Glutamatergic neuron (in vitro differentiated cells): Measurements from ENCODE around the gene PSMG1. TPM values are rescaled to one million over a fixed set of nuclear protein-coding genes. Genes with fewer than 3 reads are reported as not detected.
A peak's percentile ranks its signal among the peaks of the same experiment; 100 is the strongest.

Experiments
- DNase-seq: peaks from one replicate; pipeline ENCODE4 v3.0.0; 2022
- H3K27ac Mint-ChIP-seq: one replicate; pipeline ENCODE4 v1.8.0; 2020; ENCODE audit warnings: mild to moderate bottlenecking, mixed read lengths, inconsistent platforms; ENCODE audit not compliant: unreplicated experiment
- H3K27me3 Mint-ChIP-seq: one replicate; pipeline ENCODE4 v1.8.0; 2020; ENCODE audit warnings: mild to moderate bottlenecking, moderate library complexity, mixed read lengths, inconsistent platforms; ENCODE audit not compliant: unreplicated experiment
- H3K36me3 Mint-ChIP-seq: one replicate; pipeline ENCODE4 v1.8.0; 2020; ENCODE audit warnings: mild to moderate bottlenecking, mixed read lengths, inconsistent platforms; ENCODE audit not compliant: unreplicated experiment
- H3K4me1 Mint-ChIP-seq: one replicate; pipeline ENCODE4 v1.8.0; 2020; ENCODE audit warnings: mild to moderate bottlenecking, low read depth, mixed read lengths, inconsistent platforms; ENCODE audit not compliant: unreplicated experiment
- H3K4me3 Mint-ChIP-seq: one replicate; pipeline ENCODE4 v1.8.0; 2020; ENCODE audit warnings: mild to moderate bottlenecking, mixed read lengths, inconsistent platforms; ENCODE audit not compliant: unreplicated experiment
- H3K9me3 Mint-ChIP-seq: one replicate; pipeline ENCODE4 v1.8.0; 2020; ENCODE audit warnings: mild to moderate bottlenecking, moderate library complexity, mixed read lengths, inconsistent platforms; ENCODE audit not compliant: unreplicated experiment
- total RNA-seq: library from RNA; stranded (reverse); fragmentation: NEBNext Ultra II Directional; extraction: Animal tissue kit (Norgen Biotek cat#: 25700); gene quantifications from one replicate; pipeline ENCODE4 v1.2.1, GENCODE V29; 2021; ENCODE audit not compliant: unreplicated experiment
- TF ChIP-seq, protein P1 (sequence below): fragments of 200-600 bp; sonication (generic); IDR thresholded peaks from one replicate; pipeline ENCODE4 v1.5.0; 2021; ENCODE audit not compliant: partially characterized antibody, unreplicated experiment

PSMG1 gene
- total RNA-seq, 1 donor from 2014 or later = 28.7 TPM

DNA sequence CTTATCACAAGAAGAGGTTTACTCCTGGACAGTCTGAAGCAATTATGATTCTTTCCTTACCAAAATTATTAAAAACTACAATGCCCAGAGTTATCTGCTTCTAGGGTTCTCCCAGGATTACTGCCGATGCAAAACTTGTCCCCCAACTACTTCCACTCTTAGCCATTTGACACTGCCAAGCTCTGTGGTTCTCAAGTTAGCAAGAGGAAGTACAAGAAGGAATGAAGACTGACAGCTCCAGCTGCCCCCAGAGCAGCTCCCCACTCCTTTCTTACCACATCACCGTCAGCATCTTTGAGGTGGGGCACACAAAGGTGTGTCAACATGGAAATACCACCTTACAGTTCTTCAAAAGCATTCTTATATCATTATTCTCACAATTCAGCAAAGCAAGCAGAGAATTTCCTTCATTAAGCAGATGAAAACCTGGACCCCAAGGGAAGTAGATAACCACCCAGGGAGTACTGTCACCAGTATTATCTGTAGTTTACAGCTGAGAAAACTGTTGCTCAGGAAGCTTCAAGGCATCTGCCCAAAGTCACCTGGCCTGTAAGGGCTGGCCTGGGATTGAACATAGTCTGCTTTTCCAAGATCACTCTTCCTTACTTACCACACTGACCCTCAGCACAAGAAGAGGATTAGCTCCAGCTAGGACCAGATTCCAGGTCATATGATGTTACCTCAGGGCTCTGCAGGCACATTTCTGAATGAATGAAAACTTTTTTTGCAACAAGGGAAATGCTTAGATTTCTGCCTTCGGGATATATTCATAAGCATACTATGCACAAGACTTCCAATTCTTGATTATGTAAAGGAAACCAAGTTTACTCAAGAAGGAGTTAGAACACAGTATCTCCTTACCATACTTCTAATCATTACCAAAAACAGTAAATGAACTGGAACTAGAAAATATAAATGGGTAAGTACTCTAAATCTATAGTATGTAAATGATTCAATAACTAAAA lies 9.3 kb downstream of the PSMG1 start:
- H3K27me3 Mint-ChIP-seq = peaks cover 3% of the 10 kb centered on the region
- peaks cover 3% of the 10 kb centered on the region for H3K4me1 Mint-ChIP-seq
- TF ChIP-seq, protein P1, sequence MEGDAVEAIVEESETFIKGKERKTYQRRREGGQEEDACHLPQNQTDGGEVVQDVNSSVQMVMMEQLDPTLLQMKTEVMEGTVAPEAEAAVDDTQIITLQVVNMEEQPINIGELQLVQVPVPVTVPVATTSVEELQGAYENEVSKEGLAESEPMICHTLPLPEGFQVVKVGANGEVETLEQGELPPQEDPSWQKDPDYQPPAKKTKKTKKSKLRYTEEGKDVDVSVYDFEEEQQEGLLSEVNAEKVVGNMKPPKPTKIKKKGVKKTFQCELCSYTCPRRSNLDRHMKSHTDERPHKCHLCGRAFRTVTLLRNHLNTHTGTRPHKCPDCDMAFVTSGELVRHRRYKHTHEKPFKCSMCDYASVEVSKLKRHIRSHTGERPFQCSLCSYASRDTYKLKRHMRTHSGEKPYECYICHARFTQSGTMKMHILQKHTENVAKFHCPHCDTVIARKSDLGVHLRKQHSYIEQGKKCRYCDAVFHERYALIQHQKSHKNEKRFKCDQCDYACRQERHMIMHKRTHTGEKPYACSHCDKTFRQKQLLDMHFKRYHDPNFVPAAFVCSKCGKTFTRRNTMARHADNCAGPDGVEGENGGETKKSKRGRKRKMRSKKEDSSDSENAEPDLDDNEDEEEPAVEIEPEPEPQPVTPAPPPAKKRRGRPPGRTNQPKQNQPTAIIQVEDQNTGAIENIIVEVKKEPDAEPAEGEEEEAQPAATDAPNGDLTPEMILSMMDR = no peak
- H3K27ac Mint-ChIP-seq = peak overlapping the region; percentile 24
- H3K36me3 Mint-ChIP-seq = no peaks in the 10 kb centered on the region
- H3K9me3 Mint-ChIP-seq = peaks cover 6% of the 10 kb centered on the region
- no peak for DNase-seq
- H3K4me3 Mint-ChIP-seq = no peak overlapping the region

DNA sequence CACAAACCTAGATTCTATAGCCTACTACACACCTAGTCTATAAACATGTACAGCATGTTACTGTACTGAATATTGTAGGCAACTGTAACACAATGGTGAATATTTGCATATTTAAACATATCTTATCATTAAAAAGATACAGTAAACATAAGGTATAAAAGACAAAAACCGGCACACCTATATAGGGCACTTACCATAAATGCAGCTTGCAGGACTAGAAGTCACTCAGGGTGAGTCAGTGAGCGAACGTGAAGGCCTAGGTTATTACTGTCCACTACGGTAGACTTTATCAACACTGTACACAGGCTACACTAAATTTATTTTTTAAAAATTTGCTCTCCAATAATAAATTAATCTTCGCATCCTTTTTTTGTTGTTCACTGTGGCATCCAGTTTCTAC lies 13.3 kb downstream of the PSMG1 start:
- Mint-ChIP-seq H3K27ac (no peak overlapping the region), H3K36me3 (peaks cover 3% of the 10 kb centered on the region)
- TF ChIP-seq, protein P1 = no peak

DNA sequence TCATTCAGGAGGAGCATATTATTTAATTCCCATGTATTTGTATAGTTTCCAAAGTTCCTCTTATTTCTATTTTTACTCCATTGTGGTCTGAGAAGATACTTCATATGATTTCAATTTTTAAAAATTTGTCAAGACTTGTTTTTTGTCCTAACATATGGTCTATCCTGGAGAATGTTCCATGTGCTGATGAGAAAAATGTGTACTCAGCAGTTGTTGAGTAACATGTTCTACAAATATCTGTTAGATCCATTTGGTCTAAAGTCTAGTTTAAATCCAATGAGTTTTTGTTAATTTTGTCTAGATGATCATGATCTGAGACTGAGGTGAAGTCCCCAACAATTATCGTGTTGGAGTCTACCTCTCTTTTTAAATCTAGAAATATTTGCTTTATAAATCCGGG lies 14.5 kb downstream of the PSMG1 start:
- Mint-ChIP-seq H3K36me3 (peaks cover 6% of the 10 kb centered on the region), H3K9me3 (peaks cover 4% of the 10 kb centered on the region), H3K4me1 (no peaks in the 10 kb centered on the region), H3K27ac (no peak overlapping the region), H3K27me3 (no peaks in the 10 kb centered on the region), H3K4me3 (no peak overlapping the region)
- DNase-seq = no peak
- TF ChIP-seq, protein P1 = no peak

More for the DNA sequence above, 13.3 kb downstream of the PSMG1 start:
- H3K4me3 Mint-ChIP-seq = no peak overlapping the region
- peaks cover 4% of the 10 kb centered on the region for H3K9me3 Mint-ChIP-seq
- no peak for DNase-seq
- no peaks in the 10 kb centered on the region for H3K4me1 Mint-ChIP-seq
- H3K27me3 Mint-ChIP-seq = no peaks in the 10 kb centered on the region

DNA sequence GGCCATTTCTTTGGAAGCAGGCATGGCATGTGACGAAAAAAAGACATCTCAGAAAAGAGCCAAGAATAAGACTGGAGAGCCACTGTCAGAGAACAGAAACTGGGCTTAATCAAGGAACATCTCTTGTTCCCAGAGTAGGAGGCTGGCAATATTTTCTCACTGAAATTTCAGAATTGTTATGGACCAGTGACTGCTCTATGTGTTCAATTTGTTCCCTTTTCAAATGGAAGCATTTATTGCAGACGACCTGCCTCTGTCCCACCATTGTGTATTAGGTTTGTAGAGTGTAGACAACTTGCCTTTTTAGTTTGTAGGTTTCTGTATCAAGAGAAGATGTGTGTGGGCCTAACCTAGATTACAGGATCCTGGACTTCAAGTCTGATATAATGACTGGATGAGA lies 18.7 kb downstream of the PSMG1 start:
- peaks cover 10% of the 10 kb centered on the region for H3K36me3 Mint-ChIP-seq
- no peak for DNase-seq
- TF ChIP-seq, protein P1 = no peak
- H3K4me3 Mint-ChIP-seq = no peak overlapping the region
- peaks cover 2% of the 10 kb centered on the region for H3K27me3 Mint-ChIP-seq
- peaks cover 4% of the 10 kb centered on the region for H3K9me3 Mint-ChIP-seq
- no peaks in the 10 kb centered on the region for H3K4me1 Mint-ChIP-seq
- no peak overlapping the region for H3K27ac Mint-ChIP-seq

DNA sequence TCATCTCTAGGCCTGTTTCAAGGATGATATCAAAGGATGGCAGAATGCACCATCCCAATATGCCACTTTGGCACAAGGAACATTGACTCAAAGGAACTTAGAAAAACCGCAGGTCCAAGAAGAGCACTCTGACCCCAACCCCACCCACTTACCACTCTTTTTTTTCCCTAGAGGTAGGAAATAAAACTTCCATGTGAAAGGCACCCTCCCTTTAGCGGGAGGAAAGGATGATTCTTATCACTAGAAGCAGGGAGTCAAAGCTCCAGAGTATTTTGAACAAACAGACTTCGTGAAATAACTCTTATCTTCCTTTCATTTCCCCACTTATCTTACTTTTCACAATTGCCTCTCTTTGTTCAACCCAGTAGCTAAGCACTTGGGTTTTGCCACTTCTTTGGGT lies 22.2 kb downstream of the PSMG1 start:
- no peak overlapping the region for H3K4me3 Mint-ChIP-seq
- H3K4me1 Mint-ChIP-seq = no peaks in the 10 kb centered on the region
- no peak for DNase-seq
- H3K36me3 Mint-ChIP-seq = peaks cover 11% of the 10 kb centered on the region
- peaks cover 6% of the 10 kb centered on the region for H3K27me3 Mint-ChIP-seq
- H3K9me3 Mint-ChIP-seq = peaks cover 2% of the 10 kb centered on the region
- H3K27ac Mint-ChIP-seq = no peak overlapping the region
- TF ChIP-seq, protein P1 = no peak
